ENCODE measurements around the gene GTF2H3. TPM values are rescaled to one million over a fixed set of nuclear protein-coding genes. Genes with fewer than 3 reads are reported as not detected.

Gene GTF2H3
- total RNA-seq, 2 experiments from 2014 or later, result 42.9 to 47.0 TPM

- Mint-ChIP-seq H3K36me3 (ENCODE audit: low read depth) (peaks cover 37% of the 10 kb centered on the region), H3K4me3 (no peak overlapping the region), H3K27me3 (ENCODE audit: low read depth) (no peaks in the 10 kb centered on the region), H3K4me1 (ENCODE audit: low read depth) (no peaks in the 10 kb centered on the region), H3K27ac (no peak overlapping the region), H3K9me3 (ENCODE audit: insufficient read depth) (no peaks in the 10 kb centered on the region)
- ChIA-PET POLR2A (no interaction called here), CTCF (interaction anchor here (1.7 kb wide), 1 partner anchor 21 kb away, joined by 4 read pairs; no protein-coding TSS in a partner anchor)
- ATAC-seq (no peak), DNase-seq (no peak)
These were observed 14.8 kb downstream of the GTF2H3 start for GRCh38 chr12:123648401-123648800.

GRCh38 chr12:123654129-123654701, 20.6 kb downstream of the GTF2H3 start:
- Mint-ChIP-seq H3K4me1 (ENCODE audit: low read depth) (peaks cover 3% of the 10 kb centered on the region), H3K27me3 (ENCODE audit: low read depth) (no peaks in the 10 kb centered on the region), H3K27ac (no peak overlapping the region), H3K4me3 (no peak overlapping the region), H3K9me3 (ENCODE audit: insufficient read depth) (no peaks in the 10 kb centered on the region), H3K36me3 (ENCODE audit: low read depth) (peaks cover 30% of the 10 kb centered on the region)
- CTCF ChIA-PET, result no interaction called here
- DNase-seq, result no peak
- POLR2A ChIA-PET, result no interaction called here
- no peak for ATAC-seq

- Mint-ChIP-seq H3K27ac (no peak overlapping the region), H3K36me3 (ENCODE audit: low read depth) (peaks cover 39% of the 10 kb centered on the region), H3K4me1 (ENCODE audit: low read depth) (peaks cover 13% of the 10 kb centered on the region), H3K27me3 (ENCODE audit: low read depth) (no peaks in the 10 kb centered on the region), H3K9me3 (ENCODE audit: insufficient read depth) (no peaks in the 10 kb centered on the region), H3K4me3 (no peak overlapping the region)
- POLR2A ChIA-PET, result interaction anchor here (0.6 to 0.9 kb wide), 2 partner anchors 67 to 72 kb away, joined by 3 read pairs; no protein-coding TSS in a partner anchor
- CTCF ChIA-PET, result no interaction called here
- no peak for DNase-seq
- ATAC-seq, result no peak
These were observed 21.8 kb downstream of the GTF2H3 start for GRCh38 chr12:123655420-123655819.

GRCh38 chr12:123656392-123656791, 22.8 kb downstream of the GTF2H3 start:
- Mint-ChIP-seq H3K9me3 (ENCODE audit: insufficient read depth) (no peaks in the 10 kb centered on the region), H3K4me3 (no peak overlapping the region), H3K27me3 (ENCODE audit: low read depth) (no peaks in the 10 kb centered on the region), H3K4me1 (ENCODE audit: low read depth) (peaks cover 16% of the 10 kb centered on the region), H3K36me3 (ENCODE audit: low read depth) (peaks cover 38% of the 10 kb centered on the region), H3K27ac (no peak overlapping the region)
- no peak for DNase-seq
- ChIA-PET POLR2A (no interaction called here), CTCF (interaction anchor here (0.6 kb wide), 1 partner anchor 10 kb away, joined by 3 read pairs; no protein-coding TSS in a partner anchor)
- no peak for ATAC-seq

- Mint-ChIP-seq H3K27me3 (ENCODE audit: low read depth) (no peaks in the 10 kb centered on the region), H3K27ac (no peak overlapping the region), H3K4me3 (no peak overlapping the region), H3K9me3 (ENCODE audit: insufficient read depth) (no peaks in the 10 kb centered on the region), H3K36me3 (ENCODE audit: low read depth) (peaks cover 34% of the 10 kb centered on the region), H3K4me1 (ENCODE audit: low read depth) (peaks cover 16% of the 10 kb centered on the region)
- CTCF ChIA-PET, result no interaction called here
- no peak for DNase-seq
- ATAC-seq, result no peak
- POLR2A ChIA-PET, result no interaction called here
These were observed 23.6 kb downstream of the GTF2H3 start for GRCh38 chr12:123657211-123657610.

- peaks cover 16% of the 10 kb centered on the region for H3K4me1 Mint-ChIP-seq (ENCODE audit: low read depth)
- H3K27me3 Mint-ChIP-seq (ENCODE audit: low read depth), result no peaks in the 10 kb centered on the region
- ChIA-PET CTCF (interaction anchor here (1.5 to 1.7 kb wide), 2 partner anchors 10 to 101 kb away, joined by 3 to 4 read pairs; no protein-coding TSS in a partner anchor), POLR2A (interaction anchor here (1.0 kb wide), 1 partner anchor 10 kb away, joined by 3 read pairs; no protein-coding TSS in a partner anchor)
- DNase-seq (no peak), ATAC-seq (no peak)
- H3K36me3 Mint-ChIP-seq (ENCODE audit: low read depth), result peaks cover 33% of the 10 kb centered on the region
- peak overlapping the region; percentile 56 for H3K27ac Mint-ChIP-seq
- no peaks in the 10 kb centered on the region for H3K9me3 Mint-ChIP-seq (ENCODE audit: insufficient read depth)
- H3K4me3 Mint-ChIP-seq, result no peak overlapping the region
These were observed 26.5 kb downstream of the GTF2H3 start for GRCh38 chr12:123659996-123660727.

GRCh38 chr12:123667771-123668170, 34.1 kb downstream of the GTF2H3 start:
- Mint-ChIP-seq H3K9me3 (ENCODE audit: insufficient read depth) (no peaks in the 10 kb centered on the region), H3K36me3 (ENCODE audit: low read depth) (peaks cover 13% of the 10 kb centered on the region), H3K4me1 (ENCODE audit: low read depth) (peaks cover 15% of the 10 kb centered on the region), H3K27me3 (ENCODE audit: low read depth) (no peaks in the 10 kb centered on the region), H3K4me3 (no peak overlapping the region), H3K27ac (no peak overlapping the region)
- ATAC-seq, result no peak
- CTCF ChIA-PET, result no interaction called here
- POLR2A ChIA-PET, result no interaction called here
- no peak for DNase-seq

- no peaks in the 10 kb centered on the region for H3K27me3 Mint-ChIP-seq (ENCODE audit: low read depth)
- ATAC-seq (peak; percentile 100), DNase-seq (peak; percentile 97)
- no peaks in the 10 kb centered on the region for H3K9me3 Mint-ChIP-seq (ENCODE audit: insufficient read depth)
- CTCF ChIA-PET, result interaction anchor here (1.0 kb wide), 1 partner anchor 91 kb away, joined by 4 read pairs; the partner anchor contains the start of gene DNAH10
- H3K27ac Mint-ChIP-seq, result peak within 1 kb of the TSS; percentile 55
- POLR2A ChIA-PET, result interaction anchor here (1.2 kb wide), 1 partner anchor 41 kb away, joined by 3 read pairs; the partner anchor contains the start of gene ATP6V0A2
- H3K36me3 Mint-ChIP-seq (ENCODE audit: low read depth), result no peaks in the 10 kb centered on the region
- peaks cover 15% of the 10 kb centered on the region for H3K4me1 Mint-ChIP-seq (ENCODE audit: low read depth)
- peak within 1 kb of the TSS; percentile 85 for H3K4me3 Mint-ChIP-seq
These were observed 37.5 kb downstream of the GTF2H3 start, which contains the start of gene TCTN2 for GRCh38 chr12:123670882-123671728. Gene TCTN2, plus strand, starts transcription at chr12:123671113. Its CDS starts 128 bp downstream, at chr12:123671241.

- POLR2A ChIA-PET, result interaction anchor here (1.2 kb wide), 1 partner anchor 40 kb away, joined by 3 read pairs; the partner anchor contains the start of gene ATP6V0A2
- H3K4me1 Mint-ChIP-seq (ENCODE audit: low read depth), result peaks cover 15% of the 10 kb centered on the region
- H3K4me3 Mint-ChIP-seq, result peak overlapping the region; percentile 85
- no peaks in the 10 kb centered on the region for H3K9me3 Mint-ChIP-seq (ENCODE audit: insufficient read depth)
- no peak for ATAC-seq
- no peak overlapping the region for H3K27ac Mint-ChIP-seq
- H3K36me3 Mint-ChIP-seq (ENCODE audit: low read depth), result no peaks in the 10 kb centered on the region
- CTCF ChIA-PET, result no interaction called here
- no peak for DNase-seq
- no peaks in the 10 kb centered on the region for H3K27me3 Mint-ChIP-seq (ENCODE audit: low read depth)
These were observed 38.2 kb downstream of the GTF2H3 start for GRCh38 chr12:123671876-123672275.

GRCh38 chr12:123675436-123675835, 41.8 kb downstream of the GTF2H3 start:
- ATAC-seq (no peak), DNase-seq (no peak)
- CTCF ChIA-PET, result interaction anchor here (1.1 kb wide), 1 partner anchor 93 kb away, joined by 3 read pairs; no protein-coding TSS in a partner anchor
- no peak overlapping the region for H3K27ac Mint-ChIP-seq
- H3K4me1 Mint-ChIP-seq (ENCODE audit: low read depth), result peaks cover 15% of the 10 kb centered on the region
- no peaks in the 10 kb centered on the region for H3K9me3 Mint-ChIP-seq (ENCODE audit: insufficient read depth)
- no peak overlapping the region for H3K4me3 Mint-ChIP-seq
- no peaks in the 10 kb centered on the region for H3K27me3 Mint-ChIP-seq (ENCODE audit: low read depth)
- POLR2A ChIA-PET, result interaction anchor here (1.0 kb wide), 1 partner anchor 13 kb away, joined by 4 read pairs; no protein-coding TSS in a partner anchor
- no peaks in the 10 kb centered on the region for H3K36me3 Mint-ChIP-seq (ENCODE audit: low read depth)

GRCh38 chr12:123676616-123677320, 43.1 kb downstream of the GTF2H3 start:
- no peak for DNase-seq
- no peaks in the 10 kb centered on the region for H3K36me3 Mint-ChIP-seq (ENCODE audit: low read depth)
- ATAC-seq, result no peak
- CTCF ChIA-PET, result no interaction called here
- peaks cover 6% of the 10 kb centered on the region for H3K4me1 Mint-ChIP-seq (ENCODE audit: low read depth)
- POLR2A ChIA-PET, result no interaction called here
- H3K27me3 Mint-ChIP-seq (ENCODE audit: low read depth), result no peaks in the 10 kb centered on the region
- no peaks in the 10 kb centered on the region for H3K9me3 Mint-ChIP-seq (ENCODE audit: insufficient read depth)
- H3K27ac Mint-ChIP-seq, result no peak overlapping the region
- H3K4me3 Mint-ChIP-seq, result no peak overlapping the region

Measured in activated CD8-positive, alpha-beta T cell treated with anti-CD3 and anti-CD28 coated beads, Interleukin-2, amount 10 ng/mL, durations not matched to agents 7 days and 5 days (primary cell).